Ascending aorta (tissue), 2 donors: ENCODE results near the gene FGD3. TPM values are rescaled to one million over a fixed set of nuclear protein-coding genes. Genes with fewer than 3 reads are reported as not detected.

ENCODE experiments used
- DNase-seq, 2 donors: peaks; one replicate each; pipeline ENCODE4 v3.0.0-alpha.2; 2019; ENCODE audit warnings: low spot score in 2 of 2
- H3K27ac ChIP-seq, 2 donors: fragments of 200-600 bp; sonication (generic); one replicate each; pipeline ENCODE4 v1.5.1; 2016 to 2017; ENCODE audit warnings: mild to moderate bottlenecking in 1 of 2
- H3K27me3 ChIP-seq: fragments of 200-600 bp; sonication (generic); one replicate; pipeline ENCODE4 v1.5.1; 2017
- H3K36me3 ChIP-seq, 2 donors: fragments of 200-600 bp; sonication (generic); one replicate each; pipeline ENCODE4 v1.5.1; 2016
- H3K4me1 ChIP-seq, 2 donors: fragments of 200-600 bp; sonication (generic); one replicate each; pipeline ENCODE4 v1.5.1; 2016 to 2017; ENCODE audit warnings: mild to moderate bottlenecking in 1 of 2
- H3K4me3 ChIP-seq, 2 donors: fragments of 200-600 bp; sonication (generic); one replicate each; pipeline ENCODE4 v1.5.1; 2016 to 2017; ENCODE audit warnings: mild to moderate bottlenecking in 1 of 2
- H3K9me3 ChIP-seq, 2 donors: fragments of 200-600 bp; sonication (generic); one replicate each; pipeline ENCODE4 v1.5.1; 2016
- intact Hi-C: fragments of 100-400 bp; cut with DNase I; formaldehyde crosslinking; loops from one replicate; pipeline ENCODE4 v1.15.1; 2023
- total RNA-seq: library from RNA; depleted of rRNA; stranded (reverse); fragments of >200 nt; gene quantifications from one replicate; pipeline ENCODE4 v1.1.0, GENCODE V29; 2016
- TF ChIP-seq, protein P1 (sequence below), 3 experiments: fragments of 200-600 bp in 2 of 3; fragments of 450-650 bp in 1 of 3; sonication (generic) in 2 of 3; IDR thresholded peaks; one replicate each; pipeline ENCODE4 v1.5.1; 2016 to 2019; ENCODE audit warnings: antibody characterized with exemption in 3 of 3, mild to moderate bottlenecking in 1 of 3, moderate library complexity in 1 of 3

Gene FGD3
- total RNA-seq, 1 donor from 2014 or later = 20.8 TPM

- Histone ChIP-seq H3K27me3 (no peaks in the 10 kb centered on the region), H3K27ac (no peak overlapping the region), H3K36me3 (peaks cover 0 to 2% of the 10 kb centered on the region in 2 donors), H3K9me3 (no peaks in the 10 kb centered on the region), H3K4me3 (no peak overlapping the region), H3K4me1 (no peaks in the 10 kb centered on the region)
- TF ChIP-seq, protein P1, sequence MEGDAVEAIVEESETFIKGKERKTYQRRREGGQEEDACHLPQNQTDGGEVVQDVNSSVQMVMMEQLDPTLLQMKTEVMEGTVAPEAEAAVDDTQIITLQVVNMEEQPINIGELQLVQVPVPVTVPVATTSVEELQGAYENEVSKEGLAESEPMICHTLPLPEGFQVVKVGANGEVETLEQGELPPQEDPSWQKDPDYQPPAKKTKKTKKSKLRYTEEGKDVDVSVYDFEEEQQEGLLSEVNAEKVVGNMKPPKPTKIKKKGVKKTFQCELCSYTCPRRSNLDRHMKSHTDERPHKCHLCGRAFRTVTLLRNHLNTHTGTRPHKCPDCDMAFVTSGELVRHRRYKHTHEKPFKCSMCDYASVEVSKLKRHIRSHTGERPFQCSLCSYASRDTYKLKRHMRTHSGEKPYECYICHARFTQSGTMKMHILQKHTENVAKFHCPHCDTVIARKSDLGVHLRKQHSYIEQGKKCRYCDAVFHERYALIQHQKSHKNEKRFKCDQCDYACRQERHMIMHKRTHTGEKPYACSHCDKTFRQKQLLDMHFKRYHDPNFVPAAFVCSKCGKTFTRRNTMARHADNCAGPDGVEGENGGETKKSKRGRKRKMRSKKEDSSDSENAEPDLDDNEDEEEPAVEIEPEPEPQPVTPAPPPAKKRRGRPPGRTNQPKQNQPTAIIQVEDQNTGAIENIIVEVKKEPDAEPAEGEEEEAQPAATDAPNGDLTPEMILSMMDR (IDR thresholded peaks at IDR 0.05) = no peak
- intact Hi-C loops = no loop called here
- no peak for DNase-seq
These were observed 27.7 kb downstream of the FGD3 start for GRCh38 chr9:92974761-92975755.

- H3K27me3 ChIP-seq = no peaks in the 10 kb centered on the region
- intact Hi-C loops = no loop called here
- no peaks in the 10 kb centered on the region for H3K4me1 ChIP-seq
- TF ChIP-seq, protein P1 (IDR thresholded peaks at IDR 0.05) = no peak
- H3K9me3 ChIP-seq = no peaks in the 10 kb centered on the region
- no peak for DNase-seq
- H3K4me3 ChIP-seq = no peak overlapping the region
- no peak overlapping the region for H3K27ac ChIP-seq
- H3K36me3 ChIP-seq = peaks cover 0 to 2% of the 10 kb centered on the region in 2 donors
These were observed 29.1 kb downstream of the FGD3 start for GRCh38 chr9:92976431-92976830.

DNA sequence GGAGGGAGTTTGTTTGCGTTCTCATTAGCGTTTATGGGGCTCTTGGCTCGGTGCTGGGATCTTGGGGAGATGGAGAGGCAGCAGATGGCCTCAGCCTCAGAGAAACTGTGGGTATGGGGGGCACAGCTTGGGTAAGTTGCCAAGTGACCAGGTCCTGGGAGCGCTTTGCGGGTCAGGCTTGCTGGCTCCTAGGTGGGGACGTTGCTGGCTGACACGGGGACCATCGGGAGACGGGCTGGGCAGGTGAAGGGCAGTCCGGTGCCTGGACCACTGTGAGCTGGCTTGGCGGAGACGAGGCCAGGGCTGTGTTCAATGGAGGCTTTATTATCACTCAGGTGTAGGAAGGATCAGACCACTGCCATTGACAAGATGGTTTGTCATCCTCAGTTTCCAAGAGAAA lies 30.0 kb downstream of the FGD3 start:
- Histone ChIP-seq H3K4me1 (no peaks in the 10 kb centered on the region), H3K36me3 (peaks cover 0 to 2% of the 10 kb centered on the region in 2 donors), H3K4me3 (no peak overlapping the region), H3K27me3 (no peaks in the 10 kb centered on the region), H3K9me3 (no peaks in the 10 kb centered on the region), H3K27ac (no peak overlapping the region)
- TF ChIP-seq, protein P1 (IDR thresholded peaks at IDR 0.05) = no peak
- no peak for DNase-seq
- intact Hi-C loops = no loop called here

- no peak overlapping the region for H3K27ac ChIP-seq
- TF ChIP-seq, protein P1 (IDR thresholded peaks at IDR 0.05) = no peak
- no peaks in the 10 kb centered on the region for H3K4me1 ChIP-seq
- no peaks in the 10 kb centered on the region for H3K27me3 ChIP-seq
- DNase-seq = no peak
- H3K9me3 ChIP-seq = no peaks in the 10 kb centered on the region
- H3K36me3 ChIP-seq = peaks cover 0 to 2% of the 10 kb centered on the region in 2 donors
- intact Hi-C loops = no loop called here
- H3K4me3 ChIP-seq = no peak overlapping the region
These were observed 31.1 kb downstream of the FGD3 start for GRCh38 chr9:92978345-92978875.

GRCh38 chr9:92979283-92980056 lies 32.1 kb downstream of the FGD3 start:
- intact Hi-C loops = no loop called here
- Histone ChIP-seq H3K36me3 (peaks cover 0 to 2% of the 10 kb centered on the region in 2 donors), H3K9me3 (no peaks in the 10 kb centered on the region), H3K4me3 (no peak overlapping the region), H3K27ac (no peak overlapping the region), H3K27me3 (no peaks in the 10 kb centered on the region), H3K4me1 (no peaks in the 10 kb centered on the region)
- DNase-seq = no peak
- TF ChIP-seq, protein P1 (IDR thresholded peaks at IDR 0.05) = no peak
